ENCODE measurements around the gene PDE4B. TPM values are rescaled to one million over a fixed set of nuclear protein-coding genes. Genes with fewer than 3 reads are reported as not detected.

PDE4B gene
- total and polyA plus RNA-seq, 10 of the 15 experiments (the other 5 are each of a cell fraction or from before 2014, with no cell fraction given): 3.0 to 13.2 (median 5.7) TPM

- no TSS peak for BruUV-seq (replicated peaks)
- H3K36me3 ChIP-seq (ENCODE audit: control insufficient read depth in 2 of 2, insufficient read depth in 2 of 2, low read length in 1 of 2): no peaks in the 10 kb centered on the region
- FAIRE-seq (no peak), ATAC-seq (no peak), DNase-seq (ENCODE audit: low read depth, low spot score) (no peak)
- intact Hi-C loops (cut with micrococcal nuclease; ENCODE audit: unreplicated experiment) (no loop called here), in situ Hi-C loops (cut with MboI) (no loop called here)
- H3K79me2 ChIP-seq (ENCODE audit: control insufficient read depth, insufficient read depth, low read length): no peaks in the 10 kb centered on the region
- TF ChIP-seq NFXL1 (IDR thresholded peaks at IDR 0.05; ENCODE audit: borderline replicate concordance): no peak
- POLR2A ChIA-PET: no interaction called here
- H3K4me1 ChIP-seq (ENCODE audit: control insufficient read depth, insufficient read depth, low read length): no peaks in the 10 kb centered on the region
- no peaks in the 10 kb centered on the region for H4K20me1 ChIP-seq (ENCODE audit: control insufficient read depth, insufficient read depth)
- SMC1A ChIA-PET (ENCODE audit: uncharacterized antibody, unreplicated experiment): interaction anchor here (0.8 kb wide), 1 partner anchor 240 kb away, joined by 3 read pairs; no protein-coding TSS in a partner anchor
- RAD21 ChIA-PET (ENCODE audit: unreplicated experiment): no interaction called here
- 2% methylated on average over 2 of the region's 2 CpGs for WGBS (ENCODE audit: insufficient coverage, insufficient replicate concordance, low lambda C conversion rate, missing lambda C conversion rate)
- H2AFZ ChIP-seq (ENCODE audit: control insufficient read depth, low read depth, low read length): no peak overlapping the region
- no peak overlapping the region for H3K4me2 ChIP-seq (ENCODE audit: control insufficient read depth, insufficient read depth)
- no peaks in the 10 kb centered on the region for H3K9me3 ChIP-seq (replicated peaks; ENCODE audit: control insufficient read depth, insufficient read depth, low read length)
- H3K27ac ChIP-seq (ENCODE audit: control insufficient read depth, insufficient read depth): no peak overlapping the region
- H3K9ac ChIP-seq (ENCODE audit: control insufficient read depth, insufficient read depth, low read length): no peak overlapping the region
- H3K27me3 ChIP-seq (replicated peaks in 1 of 2; ENCODE audit: control insufficient read depth in 2 of 2, insufficient read depth in 2 of 2, low read length in 1 of 2): no peaks in the 10 kb centered on the region
- no peak overlapping the region for H3K4me3 ChIP-seq
- CTCF ChIA-PET: interaction anchor here (1.6 kb wide), 1 partner anchor 8 kb away, joined by 3 read pairs; no protein-coding TSS in a partner anchor
Observed at GRCh38 chr1:66206563-66207144, 414.0 kb downstream of the PDE4B start.

- no peak overlapping the region for H2AFZ ChIP-seq (ENCODE audit: control insufficient read depth, low read depth, low read length)
- H3K4me3 ChIP-seq: no peak overlapping the region
- CTCF ChIA-PET: no interaction called here
- intact Hi-C loops (cut with micrococcal nuclease; ENCODE audit: unreplicated experiment): no loop called here
- H3K27ac ChIP-seq (ENCODE audit: control insufficient read depth, insufficient read depth): no peak overlapping the region
- H3K4me2 ChIP-seq (ENCODE audit: control insufficient read depth, insufficient read depth): no peak overlapping the region
- in situ Hi-C loops (cut with MboI): no loop called here
- FAIRE-seq (no peak), ATAC-seq (no peak), DNase-seq (ENCODE audit: low read depth, low spot score) (no peak)
- 0% methylated on average over 3 of the region's 3 CpGs for WGBS (ENCODE audit: insufficient coverage, insufficient replicate concordance, low lambda C conversion rate, missing lambda C conversion rate)
- no peaks in the 10 kb centered on the region for H3K9me3 ChIP-seq (replicated peaks; ENCODE audit: control insufficient read depth, insufficient read depth, low read length)
- H4K20me1 ChIP-seq (ENCODE audit: control insufficient read depth, insufficient read depth): no peaks in the 10 kb centered on the region
- POLR2A ChIA-PET: no interaction called here
- H3K79me2 ChIP-seq (ENCODE audit: control insufficient read depth, insufficient read depth, low read length): no peaks in the 10 kb centered on the region
- RAD21 ChIA-PET (ENCODE audit: unreplicated experiment): no interaction called here
- no peaks in the 10 kb centered on the region for H3K27me3 ChIP-seq (replicated peaks in 1 of 2; ENCODE audit: control insufficient read depth in 2 of 2, insufficient read depth in 2 of 2, low read length in 1 of 2)
- SMC1A ChIA-PET (ENCODE audit: uncharacterized antibody, unreplicated experiment): no interaction called here
- BruUV-seq (replicated peaks): no TSS peak
- no peaks in the 10 kb centered on the region for H3K4me1 ChIP-seq (ENCODE audit: control insufficient read depth, insufficient read depth, low read length)
- no peak overlapping the region for H3K9ac ChIP-seq (ENCODE audit: control insufficient read depth, insufficient read depth, low read length)
- no peaks in the 10 kb centered on the region for H3K36me3 ChIP-seq (ENCODE audit: control insufficient read depth in 2 of 2, insufficient read depth in 2 of 2, low read length in 1 of 2)
- TF ChIP-seq SREBF2 (IDR thresholded peaks at IDR 0.05; ENCODE audit: low read length) (no peak), SP1 (IDR thresholded peaks at IDR 0.05; ENCODE audit: low read depth, low read length) (no peak), RELB (IDR thresholded peaks at IDR 0.05; ENCODE audit: low read depth) (no peak), RCOR1 (conservative IDR thresholded peaks at IDR 0.05; ENCODE audit: low read depth, low read length) (no peak), HDAC2 (IDR thresholded peaks at IDR 0.05) (no peak), HDAC6 (IDR thresholded peaks at IDR 0.05; ENCODE audit: unreplicated experiment) (no peak), FOS (IDR thresholded peaks at IDR 0.05; ENCODE audit: borderline replicate concordance, extremely low read depth, insufficient read length) (no peak), NFIC (IDR thresholded peaks at IDR 0.05; ENCODE audit: low read depth, low read length) (no peak), HSF1 (IDR thresholded peaks at IDR 0.05; ENCODE audit: low read depth, low read length) (no peak), ZNF24 (IDR thresholded peaks at IDR 0.05) (no peak), SMARCA5 (IDR thresholded peaks at IDR 0.05) (no peak), SRF (IDR thresholded peaks at IDR 0.05; ENCODE audit: low read depth in 2 of 2, low read length in 2 of 2) (no peak), TCF7 (IDR thresholded peaks at IDR 0.05; ENCODE audit: borderline replicate concordance) (no peak), ZNF274 (IDR thresholded peaks at IDR 0.05; ENCODE audit: insufficient read depth, insufficient read length) (no peak), NFYA (IDR thresholded peaks at IDR 0.05; ENCODE audit: borderline replicate concordance, low read depth, low read length) (no peak)
Observed at GRCh38 chr1:66207484-66207883, 414.8 kb downstream of the PDE4B start.

Data from GM12878 (cell line).